ENCODE measurements around the gene SRI.

- TF ChIP-seq EZH2 (IDR thresholded peaks at IDR 0.05; ENCODE audit: low read depth) (no peak), CTCF (conservative IDR thresholded peaks at IDR 0.05) (no peak)
Observed at GRCh38 chr7:88155756-88156155, 64.1 kb downstream of the SRI start.

Data from PC-9 (cell line).